ENCODE results near the gene EFCAB9. TPM values are rescaled to one million over a fixed set of nuclear protein-coding genes. Genes with fewer than 3 reads are reported as not detected.
"Not testable (repeated sequence)": the region's sequence is repeated elsewhere in the genome, so short reads cannot be mapped to it uniquely, and the experiment has no call there.

EFCAB9 gene
- not detected for total RNA-seq
- long read RNA-seq = 0 reads

DNA sequence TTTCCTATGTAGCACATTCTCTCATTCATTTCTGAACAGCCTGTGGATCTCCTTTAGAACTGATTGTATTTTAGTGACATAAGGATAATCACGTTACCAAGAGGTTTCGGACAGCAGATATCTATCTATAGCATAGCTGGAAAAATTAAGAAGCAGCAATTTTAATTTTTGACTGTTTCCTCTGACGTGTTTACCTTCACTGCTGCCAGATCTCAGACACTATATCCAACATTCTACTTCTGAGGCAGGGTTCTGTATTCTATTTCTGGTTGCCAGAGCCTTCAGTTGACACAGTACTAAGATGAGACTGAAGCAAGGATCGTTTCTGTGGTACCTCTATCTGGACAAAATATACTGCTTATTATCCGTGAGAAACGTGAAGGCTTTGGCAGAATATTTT lies at the start of gene EFCAB9:
Gene EFCAB9 (plus strand): TSS at position 301 of the 400 bp plus-strand sequence. CDS start 1 bp downstream, at position 302.
- intact Hi-C loops (cut with micrococcal nuclease) = no loop called here

GRCh38 chr5:172144291-172144815 lies 49.6 kb upstream of the EFCAB9 start:
- peak; percentile 90 for ATAC-seq
- intact Hi-C loops (cut with micrococcal nuclease) = no loop called here
- peak; percentile 68 for DNase-seq

More for the DNA sequence above, at the start of gene EFCAB9:
- ATAC-seq = no peak
- no peak for DNase-seq

DNA sequence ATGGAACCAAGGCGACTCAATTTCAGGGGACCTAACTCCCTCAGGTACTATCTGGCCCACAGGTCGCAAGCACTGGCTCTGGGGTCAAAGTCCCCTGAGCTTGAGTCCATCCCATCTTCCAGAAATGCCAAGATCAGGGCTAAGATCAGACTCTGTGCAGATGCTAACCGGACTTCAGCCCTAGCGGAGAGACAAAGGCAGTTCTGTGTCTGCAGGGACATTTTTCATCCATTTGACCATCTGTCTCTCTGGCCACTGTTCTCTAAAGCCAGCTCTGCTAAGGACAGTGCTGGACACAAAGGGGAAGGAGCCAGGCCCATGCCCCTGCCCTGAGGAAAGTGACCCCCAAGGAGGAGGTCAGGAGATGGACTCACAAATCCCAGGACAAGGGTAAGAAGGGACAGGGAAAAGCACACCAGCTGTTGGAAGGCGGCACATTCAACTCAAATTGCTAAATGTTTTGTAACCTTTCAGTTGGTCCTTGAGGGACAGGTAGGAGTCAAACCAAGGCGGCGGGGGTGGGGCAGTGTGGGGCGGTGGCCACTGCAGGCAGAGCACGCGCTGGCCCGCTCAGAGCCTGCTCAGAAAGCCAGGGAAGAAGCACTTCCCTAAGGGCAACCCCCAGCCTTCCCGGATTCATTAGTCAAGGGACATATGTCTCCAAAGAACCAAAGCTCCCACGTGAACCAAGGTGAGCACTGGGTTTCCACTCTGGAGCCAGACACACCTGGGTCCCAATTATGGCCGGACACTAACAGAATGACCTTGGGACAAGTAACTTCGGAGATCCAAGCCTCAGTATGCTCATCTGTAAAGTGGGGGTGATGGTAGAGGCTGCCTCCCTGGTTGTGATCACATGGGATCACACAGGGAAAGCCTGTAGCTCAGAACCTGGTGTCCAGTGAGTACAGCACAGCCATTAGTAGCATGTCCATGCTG lies 48.8 kb upstream of the EFCAB9 start:
- no peak for DNase-seq
- intact Hi-C loops (cut with micrococcal nuclease) = no loop called here
- peak; percentile 13 for ATAC-seq

DNA sequence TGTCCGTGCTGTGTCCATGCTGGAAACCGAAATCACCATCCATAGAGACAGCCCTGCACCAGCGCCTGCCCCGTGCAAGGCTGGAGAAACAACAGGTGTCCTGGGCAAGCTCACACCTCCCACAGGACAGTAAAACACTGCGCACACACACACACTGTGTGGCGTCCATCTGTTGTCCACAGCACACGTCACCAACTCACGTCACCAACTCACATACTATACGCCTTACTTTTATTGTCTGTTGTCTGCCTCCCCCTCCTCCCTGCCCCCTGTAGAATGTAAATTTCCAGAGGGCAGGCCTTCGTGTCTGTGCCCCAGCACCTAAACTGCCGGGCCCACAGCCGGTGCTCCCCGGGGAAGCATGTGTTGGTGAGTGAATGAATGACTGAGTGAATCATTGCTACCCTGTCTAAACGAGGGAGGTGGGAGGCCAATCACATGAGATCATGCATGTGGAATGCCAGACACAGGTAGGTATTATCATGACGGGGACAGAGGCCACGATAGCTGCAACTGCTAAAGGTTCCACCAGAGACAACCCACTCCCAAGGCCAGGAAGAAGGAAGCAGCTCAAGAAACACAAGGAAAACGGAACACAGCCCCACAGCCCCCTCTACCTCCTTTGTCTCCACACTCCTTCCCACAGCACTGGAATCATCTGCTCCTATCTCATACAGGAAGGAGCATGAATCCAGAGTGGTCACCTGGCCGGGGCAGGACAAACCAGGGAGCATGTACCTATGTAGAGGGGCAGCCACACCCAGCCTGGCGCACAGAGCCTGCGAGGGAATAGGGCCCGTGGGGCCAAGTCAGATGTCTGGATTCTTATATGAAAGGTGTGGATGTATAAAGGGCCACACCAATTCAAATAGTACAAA lies 47.9 kb upstream of the EFCAB9 start:
- DNase-seq (no peak), ATAC-seq (no peak)
- intact Hi-C loops (cut with micrococcal nuclease) = no loop called here

- intact Hi-C loops (cut with micrococcal nuclease) = no loop called here
These were observed 47.3 kb upstream of the EFCAB9 start for GRCh38 chr5:172146748-172147092.

GRCh38 chr5:172147857-172148256 lies 46.1 kb upstream of the EFCAB9 start:
- ATAC-seq (no peak), DNase-seq (no peak)
- intact Hi-C loops (cut with micrococcal nuclease) = no loop called here

More at GRCh38 chr5:172146748-172147092, 47.3 kb upstream of the EFCAB9 start:
- ATAC-seq (no peak), DNase-seq (no peak)

DNA sequence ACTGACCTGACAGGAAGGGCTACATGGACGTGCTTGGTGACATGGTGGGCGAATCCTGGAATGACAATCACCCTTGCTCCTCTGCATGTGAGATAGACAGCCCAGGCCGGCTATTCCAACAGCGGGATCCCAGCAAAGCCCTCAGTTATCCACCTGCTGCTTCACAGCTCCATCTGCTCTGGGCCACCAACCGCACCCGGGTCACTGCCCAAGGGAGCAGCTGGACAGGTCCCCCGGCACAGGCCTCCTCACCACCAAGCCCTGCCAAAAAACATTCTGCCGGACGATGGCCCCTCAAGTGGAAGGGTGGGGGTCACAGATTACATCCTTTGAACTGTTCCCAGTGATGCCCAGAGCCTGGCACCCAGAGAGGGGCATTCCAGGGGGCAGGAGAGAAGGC lies 45.6 kb upstream of the EFCAB9 start:
- intact Hi-C loops (cut with micrococcal nuclease) = no loop called here
- no peak for ATAC-seq
- no peak for DNase-seq

DNA sequence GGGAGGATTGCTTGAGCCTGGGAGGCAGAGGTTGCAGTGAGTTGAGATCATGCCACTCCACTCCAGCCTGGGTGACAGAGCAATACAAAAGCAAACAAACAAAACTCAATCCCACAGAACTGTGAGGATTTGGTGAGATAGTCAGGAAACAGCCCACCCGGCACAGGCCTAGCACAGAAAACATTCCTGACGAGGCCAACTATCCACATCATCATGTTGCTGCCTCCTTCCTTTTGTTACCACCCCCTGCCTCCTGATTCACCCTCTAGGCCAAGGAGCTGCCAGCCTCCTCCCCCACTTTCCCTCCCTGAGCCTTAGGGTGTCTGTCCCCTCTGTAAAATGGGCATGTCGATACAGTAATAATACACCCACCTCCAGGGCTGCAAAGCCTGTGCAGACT lies 44.9 kb upstream of the EFCAB9 start:
- ATAC-seq (no peak), DNase-seq (no peak)
- intact Hi-C loops (cut with micrococcal nuclease) = no loop called here

- ATAC-seq; intact Hi-C loops (cut with micrococcal nuclease): not testable (repeated sequence)
These were observed 44.5 kb upstream of the EFCAB9 start for GRCh38 chr5:172149481-172149880.

DNA sequence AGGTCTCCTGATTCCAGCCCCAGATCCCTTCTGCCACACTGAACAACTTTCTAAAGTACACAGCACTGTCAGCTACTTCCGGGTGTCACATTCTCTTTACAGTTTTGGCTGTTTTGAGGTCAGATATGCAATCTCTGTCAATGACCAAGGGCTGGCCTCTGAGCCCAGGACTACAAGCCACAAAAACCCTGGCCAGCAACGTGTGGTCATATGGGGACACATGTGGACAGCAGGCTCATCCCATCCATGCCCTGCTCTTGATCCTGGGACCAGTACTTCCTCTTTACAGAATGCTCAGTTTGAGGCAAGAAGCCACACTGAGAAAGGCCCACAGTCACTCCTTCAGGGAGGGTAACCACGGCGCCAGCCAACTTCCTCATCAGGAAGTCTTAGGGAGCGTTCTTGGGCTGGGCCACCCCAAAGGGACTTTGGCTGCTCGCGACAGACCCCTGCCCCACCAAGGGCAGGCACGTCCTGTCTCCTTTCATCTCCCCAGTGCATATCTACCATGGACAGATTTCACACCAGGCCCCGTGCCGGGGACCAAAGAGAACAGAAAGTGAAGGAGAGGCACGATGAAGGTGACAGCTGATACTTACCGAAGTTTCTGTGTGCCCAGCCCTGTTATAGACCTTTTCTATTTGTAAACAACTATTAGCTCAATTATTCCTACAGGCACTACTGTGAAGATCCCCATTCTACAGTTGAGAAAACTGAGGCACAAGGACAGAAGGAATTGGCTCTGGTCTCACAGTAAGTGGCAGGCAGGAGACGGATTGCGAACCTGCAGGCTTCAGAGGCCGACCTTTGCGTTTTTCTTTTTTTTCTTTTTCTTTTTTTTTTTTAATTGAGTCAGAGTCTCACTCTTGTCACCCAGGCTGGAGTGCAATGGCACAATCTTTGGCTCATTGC lies 43.2 kb upstream of the EFCAB9 start:
- DNase-seq (peak; percentile 74), ATAC-seq (peak; percentile 85)
- intact Hi-C loops (cut with micrococcal nuclease) = no loop called here

More at GRCh38 chr5:172149481-172149880, 44.5 kb upstream of the EFCAB9 start:
- DNase-seq = not testable (repeated sequence)

- DNase-seq (no peak), ATAC-seq (no peak)
- intact Hi-C loops (cut with micrococcal nuclease) = no loop called here
These were observed 42.2 kb upstream of the EFCAB9 start for GRCh38 chr5:172151661-172152210.

GRCh38 chr5:172153695-172154094 lies 40.3 kb upstream of the EFCAB9 start:
- intact Hi-C loops (cut with micrococcal nuclease) = no loop called here
- ATAC-seq (no peak), DNase-seq (no peak)

- DNase-seq; intact Hi-C loops (cut with micrococcal nuclease); ATAC-seq: not testable (repeated sequence)
These were observed 38.9 kb upstream of the EFCAB9 start for GRCh38 chr5:172155101-172155500.

DNA sequence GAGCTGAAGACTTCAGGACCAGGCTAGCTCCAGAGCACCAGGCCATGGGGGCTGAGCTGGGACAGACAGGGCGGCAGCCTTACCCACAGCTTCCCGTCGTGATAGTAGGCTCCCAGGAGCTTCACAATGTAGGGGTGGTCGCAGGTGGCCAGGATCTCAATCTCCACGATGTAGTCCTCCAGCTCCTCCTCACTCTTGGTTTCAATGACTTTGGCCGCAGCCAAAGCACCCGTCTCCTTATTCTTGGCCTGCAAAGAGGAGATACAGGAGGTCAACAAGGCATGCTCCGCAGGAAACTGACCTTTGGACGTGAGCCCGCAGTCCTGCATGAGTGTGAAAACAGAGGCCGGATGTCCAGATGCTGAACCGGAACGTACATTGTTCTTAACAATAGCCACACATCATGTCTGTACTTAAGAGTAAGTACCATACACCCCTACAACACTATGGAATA lies 37.4 kb upstream of the EFCAB9 start:
- ATAC-seq (peak; percentile 80), DNase-seq (peak; percentile 66)
- intact Hi-C loops (cut with micrococcal nuclease) = no loop called here

GRCh38 chr5:172159016-172159415 lies 35.0 kb upstream of the EFCAB9 start:
- intact Hi-C loops (cut with micrococcal nuclease) = no loop called here
- no peak for ATAC-seq

DNA sequence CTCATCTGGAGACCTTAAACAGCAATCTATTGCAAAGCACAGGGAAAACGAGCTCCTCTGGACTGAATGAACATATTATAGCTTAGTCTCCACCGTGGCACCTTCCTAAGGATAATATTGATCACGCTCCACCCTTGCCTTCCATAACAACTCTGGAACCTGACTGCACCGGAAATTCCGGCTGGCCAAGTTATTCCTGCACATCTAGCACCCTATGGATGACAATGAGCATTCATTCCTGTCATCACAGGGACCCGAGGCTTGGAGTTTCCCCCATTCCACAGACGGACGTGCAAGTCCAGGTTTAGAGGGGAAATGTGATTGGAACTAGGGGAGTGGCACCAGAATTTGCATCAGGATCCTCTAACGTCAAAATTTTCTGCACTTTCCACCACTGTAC lies 33.5 kb upstream of the EFCAB9 start:
- no peak for ATAC-seq
- no peak for DNase-seq
- intact Hi-C loops (cut with micrococcal nuclease) = no loop called here

More at GRCh38 chr5:172159016-172159415, 35.0 kb upstream of the EFCAB9 start:
- DNase-seq = no peak

- ATAC-seq (no peak), DNase-seq (no peak)
- intact Hi-C loops (cut with micrococcal nuclease) = no loop called here
These were observed 31.5 kb upstream of the EFCAB9 start for GRCh38 chr5:172162323-172162986.

- intact Hi-C loops (cut with micrococcal nuclease) = no loop called here
- ATAC-seq = no peak
- DNase-seq = no peak
These were observed 31.0 kb upstream of the EFCAB9 start for GRCh38 chr5:172162987-172163343.
